HepG2 (cell line): ENCODE data around the gene MPP3. TPM values are rescaled to one million over a fixed set of nuclear protein-coding genes. Genes with fewer than 3 reads are reported as not detected.
A peak's percentile ranks its signal among the peaks of the same experiment; 100 is the strongest.

Source experiments
- ATAC-seq: fragments of 200-7000 bp; cut with Tn5 transposase; 3 replicates; pipeline ENCODE4 v1.9.1; 2020; ENCODE audit warnings: mild to moderate bottlenecking, moderate library complexity
- BruUV-seq: library from RNA; stranded (reverse); fragments of 400-500 nt; replicated peaks from 2 replicates; lab custom pipeline; 2021; lab: Mats Ljungman, UMichigan
- CTCF ChIA-PET: fragments of 300-600 bp; formaldehyde crosslinking; extraction: SDS; loops from one replicate; lab custom pipeline; 2021; ENCODE audit warnings: low total read pairs, inconsistent platforms, low intra/inter-chr PET ratio; lab: Yijun Ruan, JAX
- POLR2A ChIA-PET: fragments of 350-600 bp; sonication (Branson Sonifier 250); formaldehyde crosslinking; loops from one replicate; lab custom pipeline; 2020; ENCODE audit warnings: antibody characterized with exemption, inconsistent platforms; lab: Yijun Ruan, JAX
- DNase-seq: peaks from one replicate; pipeline ENCODE4 v3.0.0-alpha.2; 2015; ENCODE audit warnings: low spot score
- FAIRE-seq: peaks from 3 replicates; lab custom pipeline; 2011; peaks lifted over from hg19 to GRCh38; lab: Jason Lieb, UNC
- H2AFZ ChIP-seq: one replicate; pipeline ENCODE4 v1.6.1; 2011; ENCODE audit warnings: low read length, inconsistent platforms
- H3K27ac ChIP-seq: fragments of 300-600 bp; 3 replicates; pipeline ENCODE4 v1.8.0; 2011; ENCODE audit warnings: mixed run types, mild to moderate bottlenecking, mixed read lengths, low read length, inconsistent platforms; ENCODE audit not compliant: insufficient read depth; ENCODE audit errors: extremely low read length
- H3K27me3 ChIP-seq, 2 experiments: fragments of 200-600 bp in 1 of 2; 2 replicates in 1 of 2; 3 replicates in 1 of 2; pipeline versions ENCODE4 v1.6.0 to v1.8.0; 2011; ENCODE audit warnings: low read length in 2 of 2, mild to moderate bottlenecking in 2 of 2, moderate library complexity in 2 of 2, inconsistent platforms in 1 of 2; ENCODE audit not compliant: insufficient read depth in 2 of 2, control insufficient read depth in 1 of 2
- H3K36me3 ChIP-seq, 2 experiments: fragments of 200-600 bp in 1 of 2; replicated peaks in 1 of 2; 2 replicates in 1 of 2; 3 replicates in 1 of 2; pipeline versions ENCODE4 v1.5.1 to v1.8.0; 2011; ENCODE audit warnings: low read length in 2 of 2, inconsistent platforms in 1 of 2; ENCODE audit not compliant: insufficient read depth in 2 of 2, control insufficient read depth in 1 of 2
- H3K4me1 ChIP-seq: 2 replicates; pipeline ENCODE4 v1.5.1; 2012; ENCODE audit warnings: low read length, inconsistent platforms; ENCODE audit not compliant: insufficient read depth
- H3K4me2 ChIP-seq: 2 replicates; pipeline ENCODE4 v1.6.0; 2011; ENCODE audit warnings: low read depth, low read length, inconsistent platforms
- H3K4me3 ChIP-seq, 3 experiments: fragments of 200-600 bp in 1 of 3; sonication (generic), shearing (Covaris generic) in 1 of 3; replicated peaks in 1 of 3; 2 replicates each; pipeline ENCODE4 v1.5.1; 2011 to 2016; ENCODE audit warnings: low read length in 3 of 3, inconsistent platforms in 2 of 3, low read depth in 2 of 3, mild to moderate bottlenecking in 2 of 3, control low read depth in 1 of 3, mixed read lengths in 1 of 3; ENCODE audit not compliant: insufficient read depth in 1 of 3
- H3K79me2 ChIP-seq: one replicate; pipeline ENCODE4 v1.6.1; 2011; ENCODE audit warnings: low read length, inconsistent platforms; ENCODE audit not compliant: insufficient read depth
- H3K9ac ChIP-seq: 2 replicates; pipeline ENCODE4 v1.6.0; 2011; ENCODE audit warnings: mild to moderate bottlenecking, low read depth, low read length, inconsistent platforms; ENCODE audit not compliant: insufficient read depth
- H3K9me3 ChIP-seq: 2 replicates; pipeline ENCODE4 v1.5.1; 2012; ENCODE audit warnings: mild to moderate bottlenecking, low read length
- H4K20me1 ChIP-seq: 2 replicates; pipeline ENCODE4 v1.6.0; 2011; ENCODE audit warnings: inconsistent platforms, mild to moderate bottlenecking, low read length, moderate library complexity; ENCODE audit not compliant: insufficient read depth
- ADNP ChIP-seq: sonication (generic); formaldehyde crosslinking; IDR thresholded peaks from 2 replicates; pipeline ENCODE4 v1.4.0; 2020; ENCODE audit warnings: missing genetic modification reagents
- ARHGAP35 ChIP-seq: sonication (generic); formaldehyde crosslinking; IDR thresholded peaks from 2 replicates; pipeline ENCODE4 v1.9.0; 2022; ENCODE audit warnings: mild to moderate bottlenecking, inconsistent platforms, moderate library complexity, missing genetic modification reagents, borderline replicate concordance
- HNRNPLL ChIP-seq: fragments of 200-400 bp; formaldehyde crosslinking; IDR thresholded peaks from 2 replicates; pipeline ENCODE4 v1.6.1; 2017; ENCODE audit warnings: mild to moderate bottlenecking, low read depth, low read length; ENCODE audit not compliant: poor library complexity, severe bottlenecking
- KDM3A ChIP-seq: IDR thresholded peaks from 2 replicates; pipeline ENCODE4 v1.6.1; 2018; ENCODE audit warnings: low read depth, missing compliant biosample characterization
- LBX2 ChIP-seq: sonication (generic); formaldehyde crosslinking; IDR thresholded peaks from 2 replicates; pipeline ENCODE4 v1.5.0; 2020; ENCODE audit warnings: missing genetic modification reagents, mild to moderate bottlenecking, borderline replicate concordance
- MTA1 ChIP-seq: sonication (generic); formaldehyde crosslinking; IDR thresholded peaks from 2 replicates; pipeline ENCODE4 v1.4.0; 2020; ENCODE audit warnings: missing genetic modification reagents, mild to moderate bottlenecking, borderline replicate concordance
- MYPOP ChIP-seq: sonication (generic); formaldehyde crosslinking; IDR thresholded peaks from 2 replicates; pipeline ENCODE4 v1.8.1; 2023; ENCODE audit warnings: mild to moderate bottlenecking, moderate library complexity, missing genetic modification reagents
- NR0B2 ChIP-seq: sonication (generic); formaldehyde crosslinking; IDR thresholded peaks from 2 replicates; pipeline ENCODE4 v1.4.0; 2020; ENCODE audit warnings: mild to moderate bottlenecking, missing genetic modification reagents
- NR1H2 ChIP-seq: sonication (generic); formaldehyde crosslinking; IDR thresholded peaks from 2 replicates; pipeline ENCODE4 v1.8.1; 2022; ENCODE audit warnings: low read depth, missing genetic modification reagents, borderline replicate concordance
- NRL ChIP-seq: sonication (generic); formaldehyde crosslinking; IDR thresholded peaks from 2 replicates; pipeline ENCODE4 v1.5.0; 2020; ENCODE audit warnings: missing genetic modification reagents, mild to moderate bottlenecking, moderate library complexity, borderline replicate concordance
- RBAK ChIP-seq: sonication (generic); formaldehyde crosslinking; IDR thresholded peaks from 2 replicates; pipeline ENCODE4 v1.5.1; 2020; ENCODE audit warnings: mild to moderate bottlenecking, missing genetic modification reagents
- REL ChIP-seq: sonication (generic); formaldehyde crosslinking; conservative IDR thresholded peaks from 2 replicates; pipeline ENCODE4 v1.8.0; 2022; ENCODE audit warnings: mild to moderate bottlenecking, missing genetic modification reagents, moderate library complexity
- ZFX ChIP-seq: sonication (generic); formaldehyde crosslinking; IDR thresholded peaks from 2 replicates; pipeline ENCODE4 v1.4.0; 2020; ENCODE audit warnings: mild to moderate bottlenecking, low read depth, missing genetic modification reagents, moderate library complexity
- ZMAT3 ChIP-seq: sonication (generic); formaldehyde crosslinking; conservative IDR thresholded peaks from 2 replicates; pipeline ENCODE4 v1.7.0; 2021; ENCODE audit warnings: missing genetic modification reagents
- ZNF12 ChIP-seq: sonication (generic); formaldehyde crosslinking; IDR thresholded peaks from 2 replicates; pipeline ENCODE4 v1.5.0; 2020; ENCODE audit warnings: missing genetic modification reagents
- ZNF883 ChIP-seq: sonication (generic); formaldehyde crosslinking; IDR thresholded peaks from 2 replicates; pipeline ENCODE4 v1.5.1; 2020; ENCODE audit warnings: mild to moderate bottlenecking, missing genetic modification reagents; ENCODE audit errors: not compliant biosample characterization
- WGBS: methylation state at CpG from one replicate; pipeline ENCODE4 v1.1.6; 2017; ENCODE audit warnings: low lambda C conversion rate; 5-methylcytosine and 5-hydroxymethylcytosine counted together
- in situ Hi-C: cut with HindIII; loops from 2 replicates; pipeline ENCODE4 v1.10.0; 2017; ENCODE audit warnings: low pct_unique_long_range_greater_than_20kb; ENCODE audit not compliant: extremely low pct_ligation_motif_present
- intact Hi-C: fragments of 100-400 bp; cut with micrococcal nuclease; formaldehyde crosslinking; loops from one replicate; pipeline ENCODE4 v1.10.0; 2022; ENCODE audit not compliant: unreplicated experiment
- polyA plus RNA-seq, 8 experiments: library from polyadenylated mRNA; depleted of rRNA in 3 of 8; stranded (reverse) in 7 of 8; unstranded in 1 of 8; fragments of >200 nt; fragmentation: Illumina TruSeq in 4 of 8; extraction: Trizol in 4 of 8; gene quantifications; 2 replicates each; pipeline versions ENCODE4 v1.2.1 to v1.2.3, GENCODE V29; 2011 to 2016; ENCODE audit warnings: low read depth in 4 of 8, missing spikeins in 1 of 8, mixed read lengths in 1 of 8; ENCODE audit not compliant: insufficient read depth in 1 of 8
- total RNA-seq, 5 experiments: library from RNA; depleted of rRNA; stranded (reverse); fragments of >200 nt; fragmentation: Illumina TruSeq; extraction: Trizol; gene quantifications; 2 replicates each; pipeline ENCODE4 v1.2.3, GENCODE V29; 2016; ENCODE audit warnings: low read depth in 1 of 5
- TF ChIP-seq, protein P1 (sequence below): sonication (generic); formaldehyde crosslinking; IDR thresholded peaks from 2 replicates; pipeline ENCODE4 v1.8.0; 2022; ENCODE audit warnings: mild to moderate bottlenecking, missing genetic modification reagents, borderline replicate concordance
- TF ChIP-seq, protein P2 (sequence below): sonication (generic); formaldehyde crosslinking; IDR thresholded peaks from 2 replicates; pipeline ENCODE4 v1.9.0; 2021; ENCODE audit warnings: missing genetic modification reagents, borderline replicate concordance

Gene MPP3
- total and polyA plus RNA-seq, 2 of the 13 experiments (the other 11 are each of a cell fraction or from before 2014, with no cell fraction given) = 0.91 to 1.8 TPM

DNA sequence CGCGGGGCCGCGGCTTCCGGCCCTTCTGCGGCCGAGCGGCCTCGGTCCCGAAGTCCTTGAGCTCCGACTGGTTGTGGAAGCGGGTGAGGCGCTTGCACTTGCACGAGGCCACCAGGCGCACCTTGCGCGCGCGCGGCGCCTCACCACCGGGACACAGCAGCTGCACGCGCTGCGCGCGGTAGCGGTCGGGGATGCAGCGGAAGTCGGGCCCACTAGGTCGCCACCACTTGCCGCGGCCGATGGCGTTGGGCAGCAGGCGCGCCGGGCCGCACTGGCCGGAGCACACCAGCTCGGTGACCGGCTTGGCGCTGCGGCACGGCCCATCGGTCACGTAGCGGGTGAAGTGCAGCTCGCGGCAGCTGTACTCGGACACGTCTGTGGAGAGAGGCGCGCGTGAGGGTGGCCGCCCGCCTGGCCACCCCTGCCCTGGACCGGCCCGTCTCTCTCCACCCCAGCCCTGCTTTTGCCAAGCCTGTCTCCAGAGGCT lies 77.5 kb downstream of the MPP3 start:
- FAIRE-seq = no peak
- no peaks in the 10 kb centered on the region for H4K20me1 ChIP-seq
- no peaks in the 10 kb centered on the region for H3K36me3 ChIP-seq
- H3K4me2 ChIP-seq = no peak overlapping the region
- intact Hi-C loops = no loop called here
- H3K4me1 ChIP-seq = peaks cover 12% of the 10 kb centered on the region
- no peaks in the 10 kb centered on the region for H3K9me3 ChIP-seq
- H3K27me3 ChIP-seq = peaks cover 15 to 73% of the 10 kb centered on the region in 2 experiments
- ChIA-PET POLR2A (interaction anchor here (0.7 kb wide), 1 partner anchor 17 kb away, joined by 3 read pairs; no protein-coding TSS in a partner anchor), CTCF (interaction anchor here (2.4 kb wide), 1 partner anchor 61 kb away, joined by 10 read pairs; no protein-coding TSS in a partner anchor)
- no peak overlapping the region for H3K9ac ChIP-seq
- H3K4me3 ChIP-seq = no peak overlapping the region; a peak in 1 of 6 replicates
- no peak overlapping the region for H2AFZ ChIP-seq
- no peaks in the 10 kb centered on the region for H3K79me2 ChIP-seq
- WGBS = 44% methylated on average over 31 of the region's 60 CpGs
- DNase-seq = no peak
- in situ Hi-C loops = loop anchor here (5.0 kb wide), 1 partner anchor 178 kb away; no protein-coding TSS in a partner anchor
- no TSS peak for BruUV-seq
- ATAC-seq = peak; percentile 62
- H3K27ac ChIP-seq = no peak overlapping the region
- TF ChIP-seq NRL (CRISPR knock-in tag) = peak; percentile 33; the same call in 1 of the 2 replicates
- TF ChIP-seq ARHGAP35 = 0 out of 2 replicates have a peak, but pooled peaks have one; percentile 54
- peak; percentile 68; the same call in 1 of the 2 replicates for TF ChIP-seq MYPOP (CRISPR knock-in tag)
- no peak for TF ChIP-seq ADNP (CRISPR knock-in tag)
- TF ChIP-seq ZNF883 (CRISPR knock-in tag) = no peak
- TF ChIP-seq, protein P1, sequence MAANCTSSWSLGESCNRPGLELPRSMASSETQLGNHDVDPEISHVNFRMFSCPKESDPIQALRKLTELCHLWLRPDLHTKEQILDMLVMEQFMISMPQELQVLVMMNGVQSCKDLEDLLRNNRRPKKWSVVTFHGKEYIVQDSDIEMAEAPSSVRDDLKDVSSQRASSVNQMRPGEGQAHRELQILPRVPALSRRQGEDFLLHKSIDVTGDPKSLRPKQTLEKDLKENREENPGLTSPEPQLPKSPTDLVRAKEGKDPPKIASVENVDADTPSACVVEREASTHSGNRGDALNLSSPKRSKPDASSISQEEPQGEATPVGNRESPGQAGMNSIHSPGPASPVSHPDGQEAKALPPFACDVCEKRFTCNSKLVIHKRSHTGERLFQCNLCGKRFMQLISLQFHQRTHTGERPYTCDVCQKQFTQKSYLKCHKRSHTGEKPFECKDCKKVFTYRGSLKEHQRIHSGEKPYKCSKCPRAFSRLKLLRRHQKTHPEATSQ (CRISPR knock-in tag) = no peak
- peak; percentile 59 for TF ChIP-seq ZFX (CRISPR knock-in tag)
- TF ChIP-seq NR0B2 (CRISPR knock-in tag) = 0 out of 2 replicates have a peak, but pooled peaks have one; percentile 43
- peak; percentile 85; the same call in 1 of the 2 replicates for TF ChIP-seq MTA1
- TF ChIP-seq REL = no peak
- TF ChIP-seq NR1H2 (CRISPR knock-in tag) = no peak
- no peak for TF ChIP-seq ZMAT3 (CRISPR knock-in tag)
- peak; percentile 48 for TF ChIP-seq HNRNPLL
- TF ChIP-seq, protein P2, sequence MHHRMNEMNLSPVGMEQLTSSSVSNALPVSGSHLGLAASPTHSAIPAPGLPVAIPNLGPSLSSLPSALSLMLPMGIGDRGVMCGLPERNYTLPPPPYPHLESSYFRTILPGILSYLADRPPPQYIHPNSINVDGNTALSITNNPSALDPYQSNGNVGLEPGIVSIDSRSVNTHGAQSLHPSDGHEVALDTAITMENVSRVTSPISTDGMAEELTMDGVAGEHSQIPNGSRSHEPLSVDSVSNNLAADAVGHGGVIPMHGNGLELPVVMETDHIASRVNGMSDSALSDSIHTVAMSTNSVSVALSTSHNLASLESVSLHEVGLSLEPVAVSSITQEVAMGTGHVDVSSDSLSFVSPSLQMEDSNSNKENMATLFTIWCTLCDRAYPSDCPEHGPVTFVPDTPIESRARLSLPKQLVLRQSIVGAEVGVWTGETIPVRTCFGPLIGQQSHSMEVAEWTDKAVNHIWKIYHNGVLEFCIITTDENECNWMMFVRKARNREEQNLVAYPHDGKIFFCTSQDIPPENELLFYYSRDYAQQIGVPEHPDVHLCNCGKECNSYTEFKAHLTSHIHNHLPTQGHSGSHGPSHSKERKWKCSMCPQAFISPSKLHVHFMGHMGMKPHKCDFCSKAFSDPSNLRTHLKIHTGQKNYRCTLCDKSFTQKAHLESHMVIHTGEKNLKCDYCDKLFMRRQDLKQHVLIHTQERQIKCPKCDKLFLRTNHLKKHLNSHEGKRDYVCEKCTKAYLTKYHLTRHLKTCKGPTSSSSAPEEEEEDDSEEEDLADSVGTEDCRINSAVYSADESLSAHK = no peak
- no peak for TF ChIP-seq ZNF12 (CRISPR knock-in tag)
- TF ChIP-seq KDM3A (CRISPR knock-in tag) = no peak
- TF ChIP-seq LBX2 = no peak; the same call in 1 of the 2 replicates
- TF ChIP-seq RBAK (CRISPR knock-in tag) = no peak
